Breast epithelium (tissue), 4 donors: Measurements from ENCODE around the gene RASEF. TPM values are rescaled to one million over a fixed set of nuclear protein-coding genes. Genes with fewer than 3 reads are reported as not detected.

ENCODE experiments used
- DNase-seq, 2 donors: peaks; one replicate each; pipeline ENCODE4 v3.0.0-alpha.2; 2019; ENCODE audit warnings: low spot score in 2 of 2
- H3K27ac ChIP-seq, 2 donors: fragments of 200-600 bp; sonication (generic) in 1 of 2; one replicate each; pipeline ENCODE4 v1.5.1; 2016 to 2019; ENCODE audit warnings: mild to moderate bottlenecking in 1 of 2
- H3K27me3 ChIP-seq, 2 donors: fragments of 200-600 bp; sonication (generic) in 1 of 2; one replicate each; pipeline versions ENCODE4 v1.5.1 to v1.6.0; 2017 to 2019; ENCODE audit warnings: control low read depth in 1 of 2, mild to moderate bottlenecking in 1 of 2
- H3K36me3 ChIP-seq: fragments of 200-600 bp; one replicate; pipeline ENCODE4 v1.5.1; 2019
- H3K4me1 ChIP-seq, 2 donors: fragments of 200-600 bp; sonication (generic); one replicate each; pipeline ENCODE4 v1.5.1; 2016 to 2019; ENCODE audit warnings: control low read depth in 1 of 2
- H3K4me3 ChIP-seq, 3 donors: fragments of 200-600 bp; sonication (generic); 1 replicate in 2 of 3; 2 replicates in 1 of 3; pipeline ENCODE4 v1.5.1; 2016 to 2019; ENCODE audit warnings: mild to moderate bottlenecking in 3 of 3, moderate library complexity in 2 of 3
- H3K9me3 ChIP-seq, 2 donors: fragments of 200-600 bp; sonication (generic) in 1 of 2; one replicate each; pipeline ENCODE4 v1.5.1; 2016 to 2019; ENCODE audit warnings: control low read depth in 1 of 2
- CTCF ChIP-seq, 3 donors: fragments of 450-650 bp; IDR thresholded peaks; one replicate each; pipeline ENCODE4 v1.5.1; 2016 to 2017; ENCODE audit warnings: antibody characterized with exemption in 3 of 3, mild to moderate bottlenecking in 3 of 3, moderate library complexity in 3 of 3
- POLR2A ChIP-seq: fragments of 450-650 bp; IDR thresholded peaks from one replicate; pipeline ENCODE4 v1.6.1; 2016; ENCODE audit warnings: antibody characterized with exemption, mild to moderate bottlenecking, moderate library complexity
- POLR2AphosphoS5 ChIP-seq, 3 donors: sonication (generic); formaldehyde crosslinking; IDR thresholded peaks; one replicate each; pipeline ENCODE4 v1.6.1; 2017; ENCODE audit warnings: antibody characterized with exemption in 3 of 3
- intact Hi-C: fragments of 100-400 bp; cut with DNase I; formaldehyde crosslinking; loops from one replicate; pipeline ENCODE4 v1.15.1; 2023; ENCODE audit warnings: low total_unique reads
- total RNA-seq, 3 donors: library from RNA; depleted of rRNA; stranded (reverse); fragments of >200 nt; gene quantifications; one replicate each; pipeline ENCODE4 v1.1.0, GENCODE V29; 2016

The RASEF gene
- total RNA-seq, 3 donors from 2014 or later: 39.3 to 50.1 TPM; not detected in 1

GRCh38 chr9:83024506-83025125, 38.3 kb downstream of the RASEF start:
- H3K9me3 ChIP-seq: no peaks in the 10 kb centered on the region
- H3K27me3 ChIP-seq: no peaks in the 10 kb centered on the region
- H3K4me3 ChIP-seq: no peak overlapping the region
- TF ChIP-seq POLR2AphosphoS5 (IDR thresholded peaks at IDR 0.05) (no peak), POLR2A (no peak), CTCF (IDR thresholded peaks at IDR 0.05) (no peak)
- no peaks in the 10 kb centered on the region for H3K4me1 ChIP-seq
- H3K36me3 ChIP-seq: no peaks in the 10 kb centered on the region
- DNase-seq: no peak
- no peak overlapping the region for H3K27ac ChIP-seq
- intact Hi-C loops: no loop called here

GRCh38 chr9:83023151-83023550, 39.8 kb downstream of the RASEF start:
- no peaks in the 10 kb centered on the region for H3K36me3 ChIP-seq
- H3K9me3 ChIP-seq: no peaks in the 10 kb centered on the region
- H3K4me3 ChIP-seq: no peak overlapping the region
- H3K27me3 ChIP-seq: no peaks in the 10 kb centered on the region
- no peaks in the 10 kb centered on the region for H3K4me1 ChIP-seq
- intact Hi-C loops: no loop called here
- H3K27ac ChIP-seq: no peak overlapping the region
- DNase-seq: no peak
- TF ChIP-seq POLR2AphosphoS5 (IDR thresholded peaks at IDR 0.05) (no peak), POLR2A (no peak), CTCF (IDR thresholded peaks at IDR 0.05) (no peak)

- H3K9me3 ChIP-seq: no peaks in the 10 kb centered on the region
- no peak overlapping the region for H3K27ac ChIP-seq
- no peak overlapping the region for H3K4me3 ChIP-seq
- intact Hi-C loops: no loop called here
- no peaks in the 10 kb centered on the region for H3K27me3 ChIP-seq
- no peaks in the 10 kb centered on the region for H3K4me1 ChIP-seq
- no peaks in the 10 kb centered on the region for H3K36me3 ChIP-seq
- TF ChIP-seq POLR2AphosphoS5 (IDR thresholded peaks at IDR 0.05): no peak
- no peak for TF ChIP-seq CTCF (IDR thresholded peaks at IDR 0.05)
- TF ChIP-seq POLR2A: no peak
- DNase-seq: no peak
Observed at GRCh38 chr9:83020864-83021263, 42.1 kb downstream of the RASEF start.

- intact Hi-C loops: no loop called here
- DNase-seq: no peak
- no peak for TF ChIP-seq CTCF (IDR thresholded peaks at IDR 0.05)
- TF ChIP-seq POLR2A: no peak
- no peak for TF ChIP-seq POLR2AphosphoS5 (IDR thresholded peaks at IDR 0.05)
- Histone ChIP-seq H3K4me3 (no peak overlapping the region), H3K27ac (no peak overlapping the region), H3K27me3 (no peaks in the 10 kb centered on the region), H3K9me3 (no peaks in the 10 kb centered on the region), H3K4me1 (no peaks in the 10 kb centered on the region), H3K36me3 (no peaks in the 10 kb centered on the region)
Observed at GRCh38 chr9:83020327-83020726, 42.6 kb downstream of the RASEF start.

- Histone ChIP-seq H3K36me3 (no peaks in the 10 kb centered on the region), H3K9me3 (no peaks in the 10 kb centered on the region), H3K27ac (no peak overlapping the region), H3K27me3 (no peaks in the 10 kb centered on the region), H3K4me3 (no peak overlapping the region), H3K4me1 (no peaks in the 10 kb centered on the region)
- DNase-seq: no peak
- TF ChIP-seq POLR2AphosphoS5 (IDR thresholded peaks at IDR 0.05): no peak
- no peak for TF ChIP-seq CTCF (IDR thresholded peaks at IDR 0.05)
- TF ChIP-seq POLR2A: no peak
- intact Hi-C loops: no loop called here
Observed at GRCh38 chr9:83019246-83019645, 43.7 kb downstream of the RASEF start.
